T-helper 22 cell (primary cell): ENCODE data around the gene WDR89.
"Not testable (repeated sequence)": the region's sequence is repeated elsewhere in the genome, so short reads cannot be mapped to it uniquely, and the experiment has no call there.

Experiments used
- DNase-seq: peaks from one replicate; pipeline ENCODE4 v3.0.0-alpha.2; 2020; ENCODE audit warnings: low read depth

Gene WDR89, protein sequence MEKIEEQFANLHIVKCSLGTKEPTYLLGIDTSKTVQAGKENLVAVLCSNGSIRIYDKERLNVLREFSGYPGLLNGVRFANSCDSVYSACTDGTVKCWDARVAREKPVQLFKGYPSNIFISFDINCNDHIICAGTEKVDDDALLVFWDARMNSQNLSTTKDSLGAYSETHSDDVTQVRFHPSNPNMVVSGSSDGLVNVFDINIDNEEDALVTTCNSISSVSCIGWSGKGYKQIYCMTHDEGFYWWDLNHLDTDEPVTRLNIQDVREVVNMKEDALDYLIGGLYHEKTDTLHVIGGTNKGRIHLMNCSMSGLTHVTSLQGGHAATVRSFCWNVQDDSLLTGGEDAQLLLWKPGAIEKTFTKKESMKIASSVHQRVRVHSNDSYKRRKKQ

DNA sequence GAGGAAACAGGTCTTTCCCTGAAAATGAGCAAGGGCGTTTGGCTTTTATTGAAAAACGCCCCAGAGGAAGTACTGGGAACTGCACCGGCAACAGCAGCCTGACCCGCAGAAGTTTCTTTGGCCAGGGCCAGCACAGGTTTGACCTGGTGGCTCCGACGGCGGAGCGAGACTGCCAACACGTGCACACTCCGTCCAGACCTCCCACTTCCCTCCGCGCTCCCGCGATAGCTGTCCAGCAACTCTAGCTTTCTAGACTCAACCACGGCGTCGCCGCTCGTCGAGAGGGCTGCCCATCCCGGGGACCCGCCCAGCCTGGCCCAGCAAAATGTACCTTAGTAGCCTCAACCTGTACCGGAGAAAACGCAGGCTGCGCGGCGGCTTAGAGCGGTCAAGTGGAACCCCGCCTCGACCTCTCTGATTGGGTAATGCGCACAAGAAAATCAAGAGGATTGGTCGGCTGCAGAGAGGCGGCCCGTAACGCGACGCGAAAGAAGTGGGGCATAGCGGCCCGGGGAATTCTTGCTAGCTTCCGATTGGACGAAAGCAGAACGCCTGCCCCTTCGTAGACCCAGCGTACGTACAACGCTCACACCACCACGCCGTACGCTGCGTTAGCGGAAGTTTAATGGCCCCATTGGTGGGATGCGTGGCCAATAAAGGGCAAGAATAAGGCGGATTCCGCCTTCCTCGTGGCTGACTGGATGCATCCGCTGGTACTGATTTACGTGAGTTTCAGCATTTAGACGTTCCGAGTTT is at the start of gene WDR89:
Gene WDR89 (minus strand): TSS at position 399 of the 756 bp plus-strand sequence. CDS start 41,929 bp downstream, outside the sequence.
- peak; percentile 96 for DNase-seq

DNA sequence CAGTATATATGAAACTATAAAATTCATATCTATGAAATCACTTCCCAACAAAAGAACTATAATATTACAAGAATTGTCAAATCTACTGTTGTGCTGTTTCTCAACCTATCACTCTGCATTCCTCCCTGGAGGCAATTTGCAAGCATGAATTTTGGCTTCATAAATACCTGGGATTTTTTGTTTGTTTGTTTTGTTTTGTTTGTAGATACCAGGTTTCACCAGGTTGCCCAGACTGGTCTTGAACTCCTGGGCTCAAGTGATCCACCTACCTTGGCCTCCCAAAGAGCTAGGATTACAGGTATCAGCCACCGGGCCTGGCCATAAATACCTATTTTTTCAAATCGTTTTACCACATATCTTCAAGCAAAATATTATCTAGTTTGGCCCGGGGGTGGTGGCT is 47.5 kb upstream of the WDR89 start:
- DNase-seq: no peak

DNA sequence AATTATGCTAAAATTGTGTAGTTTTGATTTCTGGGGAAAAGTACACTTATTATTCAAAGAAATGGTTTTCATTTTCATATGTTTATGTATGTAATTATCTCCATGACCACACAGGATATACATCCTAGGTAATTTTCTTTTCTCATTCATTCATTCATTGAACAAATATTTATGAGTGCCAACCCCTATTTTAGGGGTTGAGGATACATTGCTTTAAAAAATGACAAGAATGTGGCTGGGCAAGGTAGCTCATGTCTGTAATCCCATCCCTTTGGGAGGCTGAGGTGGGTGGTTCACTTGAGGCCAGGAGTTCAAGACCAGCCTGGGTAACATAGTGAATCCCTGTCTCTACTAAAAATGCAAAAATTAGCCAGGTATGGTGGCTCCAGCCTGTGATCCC is 45.3 kb upstream of the WDR89 start:
- no peak for DNase-seq

DNA sequence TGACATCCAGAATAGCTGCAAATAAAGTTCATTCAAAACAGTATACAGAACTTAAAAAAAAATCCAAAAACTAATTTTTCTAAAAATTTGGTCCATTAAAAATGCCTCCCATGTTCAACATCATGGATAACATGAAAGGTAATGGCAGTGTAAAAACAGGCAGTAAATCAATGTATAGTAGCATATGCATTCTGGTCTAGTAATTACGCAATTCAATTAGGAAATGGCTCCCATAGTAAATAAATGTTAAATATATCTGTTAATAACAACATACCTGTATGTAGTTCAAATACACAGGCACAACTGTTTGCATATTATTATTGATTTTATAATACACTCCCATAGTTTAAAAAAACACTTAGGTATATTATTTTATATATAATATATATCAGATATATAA is 43.7 kb upstream of the WDR89 start:
- DNase-seq: no peak

DNA sequence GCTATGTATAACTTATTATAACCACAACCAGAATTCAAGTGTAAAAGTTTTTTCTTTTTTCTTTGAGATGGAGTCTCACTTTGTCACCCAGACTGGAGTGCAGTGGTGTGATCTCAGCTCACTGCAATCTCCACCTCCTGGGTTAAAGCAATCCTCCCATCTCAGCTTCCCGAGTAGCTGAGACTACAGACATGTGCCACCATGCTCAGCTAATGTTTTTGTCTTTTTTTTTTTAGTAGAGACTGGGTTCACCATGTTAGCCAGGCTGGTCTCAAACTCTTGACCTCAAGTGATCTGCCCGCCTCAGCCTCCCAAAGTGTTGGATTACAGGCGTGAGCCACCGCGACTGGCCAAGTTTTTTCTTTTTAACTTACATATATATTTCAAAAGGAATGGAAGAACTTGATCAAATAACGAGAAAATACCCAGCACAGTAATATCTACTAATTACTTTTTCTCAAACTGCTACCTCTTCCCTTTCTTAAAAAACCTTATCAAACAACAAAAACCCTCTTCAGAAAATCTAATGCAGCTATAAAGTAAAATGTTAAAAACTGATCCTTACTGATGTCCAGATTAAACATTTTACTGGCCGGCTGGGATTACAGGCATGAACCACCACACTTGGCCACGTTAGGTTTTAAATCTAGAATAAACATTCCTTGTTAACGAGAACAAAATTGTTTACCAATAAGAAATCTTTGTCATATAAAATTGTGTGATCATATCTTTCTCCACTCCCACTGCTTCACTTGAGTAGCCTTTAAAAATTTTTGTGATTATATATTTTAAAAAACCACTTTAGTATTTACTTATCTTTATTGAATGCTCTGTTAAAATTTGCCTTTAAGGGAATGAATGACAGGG is 41.3 kb upstream of the WDR89 start:
- DNase-seq: no peak

DNA sequence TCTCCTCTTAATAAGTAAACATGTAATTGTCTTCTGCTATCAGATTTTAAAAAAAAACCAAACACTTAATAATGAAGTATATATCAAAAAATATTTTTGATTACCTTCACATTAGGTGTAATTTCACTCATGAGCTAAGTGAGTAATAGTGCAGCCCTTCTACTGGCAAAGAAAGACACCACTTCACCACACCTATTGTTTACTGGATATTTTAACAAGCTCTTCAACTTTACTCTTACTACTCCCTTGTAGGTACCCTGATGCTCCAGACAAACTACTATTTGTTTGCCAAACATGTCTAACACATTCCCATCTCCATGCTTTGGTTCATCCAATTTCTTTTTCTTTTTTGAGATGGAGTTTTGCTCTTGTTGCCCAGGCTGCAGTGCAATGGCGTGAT is 36.9 kb upstream of the WDR89 start:
- no peak for DNase-seq

DNA sequence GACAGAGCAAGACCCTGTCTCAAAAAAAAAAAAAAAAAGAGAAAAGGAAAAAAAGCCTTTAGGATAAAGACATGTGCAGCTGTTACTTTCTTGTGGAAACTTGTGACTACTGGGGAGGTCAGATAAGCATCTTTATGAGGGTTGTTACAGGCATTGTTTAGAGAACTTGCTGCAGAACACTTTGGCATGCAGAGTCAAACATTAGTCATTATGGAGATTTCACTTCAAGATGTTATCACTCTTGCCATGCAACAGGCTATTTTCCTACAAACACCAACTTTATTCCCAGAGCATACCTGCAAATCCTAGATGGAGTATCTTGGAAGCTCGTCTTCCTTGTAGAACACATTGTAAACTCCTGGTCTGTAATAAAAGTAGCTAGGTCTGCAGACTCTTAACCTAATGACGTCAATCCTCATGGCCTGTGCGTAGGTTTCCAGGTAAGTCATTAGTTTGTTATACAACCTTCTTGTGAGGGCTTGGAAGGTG is 36.3 kb upstream of the WDR89 start:
- no peak for DNase-seq

DNA sequence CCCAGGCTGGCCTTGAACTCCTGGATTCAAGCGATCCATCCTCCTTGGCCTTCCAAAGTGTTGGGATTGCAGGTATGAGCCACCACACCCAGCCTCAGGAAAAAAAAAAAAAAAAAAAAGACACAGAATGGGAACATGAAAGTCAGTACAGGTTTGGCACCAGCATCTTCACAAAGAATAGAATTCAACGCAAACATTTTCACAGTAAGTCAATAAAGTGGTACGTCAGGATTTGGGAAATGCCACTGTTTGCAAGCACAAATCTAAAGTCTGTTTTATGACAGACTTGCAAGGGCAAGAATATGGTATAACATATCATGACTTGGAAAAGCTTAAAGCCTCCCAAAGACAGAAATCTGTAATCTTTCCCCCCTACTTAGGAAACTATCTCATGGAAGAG is 34.9 kb upstream of the WDR89 start:
- DNase-seq: no peak

DNA sequence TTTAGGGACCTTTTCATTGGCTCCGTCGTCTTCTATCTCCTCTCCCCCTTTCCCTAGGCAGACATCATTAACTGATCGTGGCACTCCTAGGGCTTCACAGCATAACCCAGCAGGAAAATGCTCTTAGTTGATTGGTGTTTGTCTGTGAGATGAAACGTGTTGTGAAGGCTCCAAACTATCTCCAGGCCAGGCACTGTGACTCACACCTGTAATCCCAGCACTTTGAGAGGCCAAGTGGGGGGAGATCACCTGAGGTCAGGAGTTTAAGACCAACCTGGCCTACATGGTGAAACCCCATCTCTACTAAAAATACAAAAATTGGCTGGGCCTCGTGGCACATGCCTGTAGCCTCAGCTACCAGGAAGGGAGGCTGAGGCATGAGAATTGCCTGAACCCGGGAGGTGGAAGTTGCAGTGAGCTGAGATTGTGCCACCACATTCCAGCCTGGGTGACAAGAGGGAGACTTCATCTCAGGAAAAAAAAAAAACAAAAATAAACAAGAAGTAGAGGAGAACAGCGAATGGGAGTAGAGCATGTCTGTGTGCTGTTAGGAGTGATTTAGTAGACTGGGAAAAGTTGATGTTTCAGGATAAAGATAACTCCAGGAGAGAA is 32.3 kb upstream of the WDR89 start:
- no peak for DNase-seq

DNA sequence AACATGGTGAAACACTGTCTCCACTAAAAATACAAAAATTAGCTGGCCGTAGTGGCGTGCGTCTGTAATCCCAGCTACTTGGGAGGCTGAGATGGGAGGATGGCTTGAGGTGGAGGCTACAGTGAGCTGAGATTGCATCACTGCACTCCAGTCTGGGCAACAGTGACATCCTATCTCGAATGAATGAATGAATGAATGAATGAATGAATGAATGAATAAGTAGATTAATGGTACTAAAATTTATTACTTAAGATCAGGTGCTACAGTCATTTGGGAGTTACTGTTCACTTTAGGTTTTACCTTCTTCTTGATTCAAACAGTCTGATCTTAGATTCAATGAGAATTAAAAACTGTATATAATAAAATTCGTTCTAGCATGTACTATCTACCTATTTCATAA is 31.6 kb upstream of the WDR89 start:
- no peak for DNase-seq

DNA sequence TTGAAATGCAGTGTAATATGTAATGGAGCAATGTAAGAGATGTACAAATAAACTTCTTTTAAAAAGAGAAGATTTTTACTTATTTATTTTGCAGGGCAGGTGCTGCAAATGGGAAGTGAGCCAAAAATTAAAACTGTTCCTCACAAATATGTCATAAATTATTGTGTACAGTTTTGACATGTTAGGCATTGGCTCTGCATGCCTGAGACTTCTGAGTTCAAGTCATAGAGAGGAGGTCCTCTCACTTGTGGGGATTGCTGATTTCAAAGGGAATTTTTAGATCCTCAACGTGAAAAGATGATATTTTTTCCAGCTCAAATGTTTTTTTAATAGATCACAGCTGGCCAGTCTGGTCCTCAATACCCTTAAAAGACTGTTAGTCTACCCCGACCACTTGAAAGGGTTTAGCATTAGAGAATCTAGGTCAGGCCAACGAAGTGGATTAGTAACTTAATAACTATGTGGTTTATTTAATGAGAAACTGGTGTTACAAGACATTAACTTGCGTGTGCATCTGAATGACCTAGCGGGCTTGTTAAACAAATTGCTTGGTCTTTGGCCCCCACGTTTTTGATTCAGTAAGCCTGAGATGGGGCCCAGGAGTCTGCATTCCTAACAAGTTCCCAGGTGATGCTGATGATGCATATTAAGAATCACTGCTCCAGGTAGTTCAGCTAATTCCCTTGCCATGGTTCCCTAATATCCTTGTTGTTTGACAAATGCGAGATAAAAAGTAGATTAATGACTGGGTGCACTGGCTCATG is 30.9 kb upstream of the WDR89 start:
- DNase-seq: no peak

DNA sequence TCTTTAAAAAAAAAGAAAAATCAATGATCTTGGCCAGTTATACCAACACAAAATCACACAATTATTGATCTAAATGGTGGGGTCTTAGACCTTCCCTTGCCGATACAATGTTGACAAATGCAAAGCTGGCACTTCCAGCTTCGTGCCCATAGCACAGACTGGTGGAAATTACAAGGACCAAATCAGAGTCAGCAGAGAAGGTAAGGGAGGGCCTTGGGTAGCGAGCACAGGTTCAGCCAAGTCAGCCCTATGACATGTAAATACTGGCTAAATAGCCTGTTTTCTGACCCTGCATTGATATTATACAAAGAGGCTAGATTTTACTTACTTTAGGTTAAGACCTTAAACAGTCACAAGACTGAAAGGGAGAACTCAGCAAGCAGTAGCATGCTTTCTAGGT is 30.3 kb upstream of the WDR89 start:
- DNase-seq: no peak

DNA sequence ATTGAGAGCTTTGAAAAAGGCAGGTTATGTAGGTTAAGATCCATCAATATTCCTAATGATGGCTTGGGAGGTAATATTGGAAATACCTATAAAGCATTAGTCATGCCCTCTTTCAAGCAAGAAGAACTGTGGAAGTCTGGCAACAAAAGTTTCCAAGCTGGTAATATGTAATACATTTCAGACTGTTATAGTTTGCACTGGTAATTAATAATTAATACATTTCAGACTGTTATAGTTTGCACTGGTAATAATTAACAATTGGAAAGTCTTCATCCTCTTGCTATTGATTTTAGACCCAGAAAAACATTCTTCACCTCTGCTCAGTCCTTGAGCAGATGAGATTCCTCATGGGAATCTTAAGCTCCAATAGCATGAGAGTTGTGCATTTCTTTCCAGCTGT is 29.0 kb upstream of the WDR89 start:
- DNase-seq: no peak

DNA sequence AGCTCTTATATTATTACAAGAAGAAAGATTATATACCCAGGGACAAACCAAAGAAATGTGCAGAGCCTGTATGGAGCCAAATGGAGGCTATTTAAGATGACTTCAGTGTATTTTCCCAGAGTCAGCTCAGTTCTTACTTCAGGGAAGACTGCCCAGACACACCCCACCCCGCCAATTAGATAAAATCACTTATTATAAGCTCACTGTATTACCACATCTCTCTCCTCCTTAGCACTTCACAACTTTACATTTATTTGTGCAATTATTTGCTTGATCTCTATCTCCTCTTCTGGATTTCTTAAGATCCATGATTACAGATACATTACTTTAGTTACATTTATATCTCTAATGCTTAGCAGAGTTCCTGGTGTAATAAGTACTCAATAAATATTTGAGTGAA is 24.7 kb upstream of the WDR89 start:
- DNase-seq: no peak

DNA sequence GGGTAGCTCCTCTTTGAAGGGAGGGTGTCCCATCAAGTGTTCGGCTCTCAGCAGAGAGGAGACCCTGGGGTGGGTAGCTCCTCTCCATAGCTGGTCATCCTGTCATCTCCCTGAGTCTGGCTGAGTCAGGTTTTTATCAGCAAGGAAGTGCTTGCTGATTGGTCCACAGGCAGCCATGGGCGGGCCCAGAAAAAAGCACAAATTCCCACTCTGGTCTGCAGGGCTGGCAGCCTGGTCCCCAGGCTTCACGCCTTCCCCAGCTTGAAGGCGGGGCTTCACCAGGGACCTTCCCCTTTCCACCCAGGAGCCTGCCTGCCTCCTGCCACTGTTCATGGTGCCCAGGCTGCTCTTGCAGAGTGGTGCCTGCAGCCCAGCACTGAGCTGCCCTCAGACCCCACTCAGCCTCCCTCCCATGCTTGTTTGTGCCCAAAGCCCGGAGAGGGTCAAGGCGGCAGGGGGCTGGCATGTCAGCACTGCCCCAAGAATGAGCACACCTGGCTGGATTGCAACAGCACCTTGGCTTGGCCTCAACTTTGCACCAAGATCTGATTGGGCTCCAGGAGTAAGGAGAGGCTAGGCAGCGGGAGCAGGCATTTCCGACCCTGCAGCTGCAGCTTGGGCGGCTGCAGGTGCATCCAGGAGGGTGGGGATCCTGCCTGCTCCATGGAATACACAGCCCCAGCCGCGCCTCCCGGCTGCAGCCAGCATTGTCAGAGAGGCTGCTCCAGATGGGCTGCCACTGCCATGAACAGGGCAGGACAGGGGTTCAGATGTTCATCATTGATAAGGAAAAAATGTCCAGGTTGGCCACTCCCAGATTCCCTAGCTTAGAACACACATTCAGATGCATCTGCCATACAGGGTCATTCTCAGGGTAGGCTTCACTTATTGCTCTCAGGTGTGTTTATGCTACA is 22.0 kb upstream of the WDR89 start:
- DNase-seq: no peak

DNA sequence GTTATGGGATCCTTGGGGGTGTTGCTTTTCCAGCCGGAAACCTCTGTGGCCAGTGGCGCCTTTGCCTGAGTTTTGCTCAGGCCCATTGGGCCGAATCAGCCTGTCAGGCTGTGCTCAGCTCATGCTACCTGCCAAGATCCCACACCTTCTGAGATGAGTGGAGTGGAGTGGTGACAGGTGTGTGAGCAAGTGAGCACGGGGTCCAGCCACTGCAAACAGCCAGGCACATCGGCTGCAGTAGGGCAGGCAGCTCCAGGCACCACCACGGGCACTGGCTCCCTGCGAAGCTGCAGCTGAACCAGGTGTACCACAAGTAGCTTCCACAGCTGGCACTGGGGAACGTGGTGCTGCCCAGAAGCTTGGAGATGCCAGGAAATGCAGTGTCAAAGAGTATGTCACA is 21.1 kb upstream of the WDR89 start:
- DNase-seq: no peak

DNA sequence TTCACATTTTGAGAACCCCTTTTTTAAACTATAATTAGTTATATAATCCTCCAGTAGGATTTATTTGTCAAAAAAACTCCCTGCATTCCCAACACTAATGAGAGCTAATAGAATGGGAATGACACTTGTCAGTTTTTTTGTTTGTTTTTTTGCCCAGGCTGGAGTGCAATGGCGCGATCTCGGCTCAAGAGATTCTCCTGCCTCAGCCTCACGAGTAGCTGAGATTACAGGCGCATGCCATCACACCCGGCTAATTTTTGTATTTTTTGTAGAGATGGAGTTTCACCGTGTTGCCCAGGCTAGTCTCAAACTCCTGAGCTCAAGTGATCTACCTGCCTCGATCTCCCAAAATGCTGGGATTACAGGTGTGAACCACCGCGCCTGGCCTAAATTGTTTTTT is 20.2 kb upstream of the WDR89 start:
- not testable (repeated sequence) for DNase-seq

DNA sequence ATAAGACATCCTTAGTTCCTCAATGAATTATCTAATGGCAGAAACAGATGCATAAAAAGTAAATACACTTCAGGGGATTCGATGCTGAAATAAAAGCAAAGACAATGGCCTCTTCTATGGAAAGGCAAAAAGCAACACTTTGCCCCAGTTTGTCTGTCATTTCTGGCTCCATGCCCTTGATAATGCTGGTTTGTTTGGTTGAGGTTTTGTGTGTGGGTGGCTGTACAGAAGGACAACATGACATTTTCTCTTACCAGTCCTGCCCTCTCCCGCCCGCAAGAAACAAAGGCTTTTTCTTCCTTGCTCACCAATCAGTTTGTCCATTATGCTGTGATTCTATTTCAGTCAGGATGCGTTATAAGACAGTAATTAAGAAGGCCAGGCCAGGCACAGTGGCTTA is 18.1 kb upstream of the WDR89 start:
- DNase-seq: no peak

DNA sequence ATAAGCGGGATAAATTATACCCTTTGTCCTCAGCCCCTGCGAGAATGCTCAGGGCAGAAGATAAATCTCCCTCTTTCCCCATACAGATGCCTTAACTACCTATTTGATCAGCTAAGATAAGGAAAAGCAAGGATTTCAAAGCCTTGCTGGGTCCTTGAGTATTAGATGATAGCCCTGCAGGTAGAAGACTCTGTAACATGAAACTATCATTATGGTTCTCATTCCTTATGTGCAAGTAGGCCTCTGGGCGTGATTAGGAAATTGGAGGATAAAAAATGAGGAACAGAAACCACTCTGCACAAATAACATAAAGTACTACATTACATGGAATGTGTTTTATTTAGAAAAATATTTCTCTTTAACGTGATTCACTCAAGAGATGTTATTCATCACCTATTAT is 14.5 kb upstream of the WDR89 start:
- DNase-seq: no peak

DNA sequence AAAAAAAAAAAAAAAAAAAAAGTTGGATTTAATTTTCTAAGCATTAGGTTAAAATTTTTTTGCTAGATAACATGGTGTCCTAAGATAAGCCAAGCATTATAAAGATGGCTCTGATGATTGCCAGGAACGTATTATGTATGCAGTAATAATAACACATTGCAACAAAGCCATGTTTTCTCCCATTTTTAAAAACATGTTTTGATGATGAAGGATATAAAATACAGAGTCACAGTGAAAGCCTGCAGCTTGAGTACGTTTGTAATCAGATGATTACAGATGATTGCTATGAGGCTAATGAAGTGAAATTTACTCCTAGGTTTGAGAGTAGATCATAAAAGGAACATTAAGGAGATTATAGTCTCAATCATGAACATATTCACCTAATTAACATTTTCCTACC is 13.3 kb upstream of the WDR89 start:
- DNase-seq: no peak
